Dedifferentiated amniotic fluid mesenchymal stem cell (primary cell): ENCODE measurements around the gene LGR6.
"Not testable (repeated sequence)": the region's sequence is repeated elsewhere in the genome, so short reads cannot be mapped to it uniquely, and the experiment has no call there.

Experiments
- DNase-seq: peaks from one replicate; pipeline ENCODE4 v3.0.0-alpha.2; 2016; ENCODE audit errors: extremely low spot score

The LGR6 gene

GRCh38 chr1:202159534-202160371 lies 33.8 kb upstream of the LGR6 start:
- no peak for DNase-seq

GRCh38 chr1:202160377-202160940 lies 33.1 kb upstream of the LGR6 start, which contains the start of gene PTPN7:
Gene PTPN7 (minus strand): TSS chr1:202160602. CDS start chr1:202159402, 1,200 bp downstream.
- no peak for DNase-seq

GRCh38 chr1:202161151-202162046 lies 32.2 kb upstream of the LGR6 start:
- DNase-seq = no peak

- DNase-seq = no peak
These were observed 31.6 kb upstream of the LGR6 start for GRCh38 chr1:202162047-202162417.

GRCh38 chr1:202162418-202163280 lies 30.9 kb upstream of the LGR6 start:
- DNase-seq = no peak

GRCh38 chr1:202163281-202164270 lies 30.0 kb upstream of the LGR6 start:
- no peak for DNase-seq

- no peak for DNase-seq
These were observed 29.1 kb upstream of the LGR6 start for GRCh38 chr1:202164271-202165037.

GRCh38 chr1:202165267-202165941 lies 28.2 kb upstream of the LGR6 start:
- DNase-seq = no peak

- DNase-seq = no peak
These were observed 27.4 kb upstream of the LGR6 start for GRCh38 chr1:202165942-202166843.

- DNase-seq = not testable (repeated sequence)
These were observed 26.5 kb upstream of the LGR6 start for GRCh38 chr1:202167054-202167453.

- DNase-seq = no peak
These were observed 25.7 kb upstream of the LGR6 start for GRCh38 chr1:202167708-202168415.

GRCh38 chr1:202168861-202169260 lies 24.7 kb upstream of the LGR6 start:
- DNase-seq = no peak

- DNase-seq = no peak
These were observed 22.9 kb upstream of the LGR6 start for GRCh38 chr1:202170726-202171125.

- no peak for DNase-seq
These were observed 22.1 kb upstream of the LGR6 start for GRCh38 chr1:202171292-202172014.

- DNase-seq = no peak
These were observed 21.6 kb upstream of the LGR6 start for GRCh38 chr1:202172015-202172355.

- DNase-seq = no peak
These were observed 19.6 kb upstream of the LGR6 start for GRCh38 chr1:202173993-202174392.
